GM23338 (cell line): ENCODE data around the gene SMC5.

Experiments used
- CREB1 ChIP-seq: fragments of 250-450 bp; sonication (Bioruptor Pico); IDR thresholded peaks from 2 replicates; pipeline ENCODE4 v1.5.0; 2020; ENCODE audit warnings: low read depth, mild to moderate bottlenecking, moderate library complexity
- EZH2 ChIP-seq: fragments of 200-600 bp; sonication (generic); IDR thresholded peaks from one replicate; pipeline ENCODE4 v1.8.0; 2017; ENCODE audit warnings: antibody characterized with exemption, mild to moderate bottlenecking, low read depth; ENCODE audit not compliant: unreplicated experiment
- EZH2phosphoT487 ChIP-seq: fragments of 200-600 bp; sonication (generic); IDR thresholded peaks from one replicate; pipeline ENCODE4 v1.8.1; 2018; ENCODE audit warnings: antibody characterized with exemption; ENCODE audit not compliant: unreplicated experiment
- JUNB ChIP-seq: IDR thresholded peaks from one replicate; pipeline ENCODE4 v1.6.1; 2016; ENCODE audit warnings: antibody characterized with exemption; ENCODE audit not compliant: unreplicated experiment
- NANOG ChIP-seq: IDR thresholded peaks from 2 replicates; pipeline ENCODE4 v1.6.1; 2016; ENCODE audit warnings: antibody characterized with exemption, borderline replicate concordance
- POLR2AphosphoS5 ChIP-seq: IDR thresholded peaks from 2 replicates; pipeline ENCODE4 v1.6.1; 2016; ENCODE audit warnings: antibody characterized with exemption, low read depth
- REST ChIP-seq: IDR thresholded peaks from one replicate; pipeline ENCODE4 v1.6.1; 2018; ENCODE audit warnings: antibody characterized with exemption; ENCODE audit not compliant: unreplicated experiment
- STAT1 ChIP-seq: IDR thresholded peaks from one replicate; pipeline ENCODE4 v1.6.1; 2016; ENCODE audit warnings: antibody characterized with exemption; ENCODE audit not compliant: unreplicated experiment
- ZNF114 ChIP-seq: fragments of 250-450 bp; sonication (Bioruptor Pico); IDR thresholded peaks from 2 replicates; pipeline ENCODE4 v1.5.0; 2020; ENCODE audit warnings: mild to moderate bottlenecking, moderate library complexity
- ZNF331 ChIP-seq: fragments of 250-450 bp; sonication (Bioruptor Pico); IDR thresholded peaks from 2 replicates; pipeline ENCODE4 v1.5.0; 2020; ENCODE audit warnings: low read depth, mild to moderate bottlenecking, moderate library complexity
- TF ChIP-seq, protein P1 (sequence below), 2 experiments: fragments of 200-600 bp in 1 of 2; sonication (generic) in 1 of 2; conservative IDR thresholded peaks; 2 replicates each; pipeline versions ENCODE4 v1.5.1 to v1.6.1; 2016 to 2017; ENCODE audit warnings: antibody characterized with exemption in 2 of 2, low read depth in 2 of 2, mild to moderate bottlenecking in 2 of 2, moderate library complexity in 1 of 2
- TF ChIP-seq, protein P2 (sequence below): IDR thresholded peaks from 2 replicates; pipeline ENCODE4 v1.6.1; 2016; ENCODE audit warnings: antibody characterized with exemption
- TF ChIP-seq, protein P3 (sequence below): fragments of 250-450 bp; sonication (Bioruptor Pico); IDR thresholded peaks from 2 replicates; pipeline ENCODE4 v1.5.0; 2020; ENCODE audit warnings: mild to moderate bottlenecking, moderate library complexity

- TF ChIP-seq EZH2phosphoT487 = no peak
- TF ChIP-seq, protein P1, sequence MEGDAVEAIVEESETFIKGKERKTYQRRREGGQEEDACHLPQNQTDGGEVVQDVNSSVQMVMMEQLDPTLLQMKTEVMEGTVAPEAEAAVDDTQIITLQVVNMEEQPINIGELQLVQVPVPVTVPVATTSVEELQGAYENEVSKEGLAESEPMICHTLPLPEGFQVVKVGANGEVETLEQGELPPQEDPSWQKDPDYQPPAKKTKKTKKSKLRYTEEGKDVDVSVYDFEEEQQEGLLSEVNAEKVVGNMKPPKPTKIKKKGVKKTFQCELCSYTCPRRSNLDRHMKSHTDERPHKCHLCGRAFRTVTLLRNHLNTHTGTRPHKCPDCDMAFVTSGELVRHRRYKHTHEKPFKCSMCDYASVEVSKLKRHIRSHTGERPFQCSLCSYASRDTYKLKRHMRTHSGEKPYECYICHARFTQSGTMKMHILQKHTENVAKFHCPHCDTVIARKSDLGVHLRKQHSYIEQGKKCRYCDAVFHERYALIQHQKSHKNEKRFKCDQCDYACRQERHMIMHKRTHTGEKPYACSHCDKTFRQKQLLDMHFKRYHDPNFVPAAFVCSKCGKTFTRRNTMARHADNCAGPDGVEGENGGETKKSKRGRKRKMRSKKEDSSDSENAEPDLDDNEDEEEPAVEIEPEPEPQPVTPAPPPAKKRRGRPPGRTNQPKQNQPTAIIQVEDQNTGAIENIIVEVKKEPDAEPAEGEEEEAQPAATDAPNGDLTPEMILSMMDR (conservative IDR thresholded peaks at IDR 0.05; ENCODE audit: low read depth in 2 of 2) = no peak
- no peak for TF ChIP-seq ZNF114
- TF ChIP-seq POLR2AphosphoS5 = no peak
- TF ChIP-seq EZH2 = no peak
- TF ChIP-seq JUNB = no peak
- TF ChIP-seq REST = peak; percentile 70
- TF ChIP-seq CREB1 (CRISPR knock-in tag) = no peak
- no peak for TF ChIP-seq NANOG
- TF ChIP-seq, protein P2, sequence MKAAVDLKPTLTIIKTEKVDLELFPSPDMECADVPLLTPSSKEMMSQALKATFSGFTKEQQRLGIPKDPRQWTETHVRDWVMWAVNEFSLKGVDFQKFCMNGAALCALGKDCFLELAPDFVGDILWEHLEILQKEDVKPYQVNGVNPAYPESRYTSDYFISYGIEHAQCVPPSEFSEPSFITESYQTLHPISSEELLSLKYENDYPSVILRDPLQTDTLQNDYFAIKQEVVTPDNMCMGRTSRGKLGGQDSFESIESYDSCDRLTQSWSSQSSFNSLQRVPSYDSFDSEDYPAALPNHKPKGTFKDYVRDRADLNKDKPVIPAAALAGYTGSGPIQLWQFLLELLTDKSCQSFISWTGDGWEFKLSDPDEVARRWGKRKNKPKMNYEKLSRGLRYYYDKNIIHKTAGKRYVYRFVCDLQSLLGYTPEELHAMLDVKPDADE = no peak
- TF ChIP-seq STAT1 = no peak
- TF ChIP-seq ZNF331 (CRISPR knock-in tag) = no peak
- TF ChIP-seq, protein P3, sequence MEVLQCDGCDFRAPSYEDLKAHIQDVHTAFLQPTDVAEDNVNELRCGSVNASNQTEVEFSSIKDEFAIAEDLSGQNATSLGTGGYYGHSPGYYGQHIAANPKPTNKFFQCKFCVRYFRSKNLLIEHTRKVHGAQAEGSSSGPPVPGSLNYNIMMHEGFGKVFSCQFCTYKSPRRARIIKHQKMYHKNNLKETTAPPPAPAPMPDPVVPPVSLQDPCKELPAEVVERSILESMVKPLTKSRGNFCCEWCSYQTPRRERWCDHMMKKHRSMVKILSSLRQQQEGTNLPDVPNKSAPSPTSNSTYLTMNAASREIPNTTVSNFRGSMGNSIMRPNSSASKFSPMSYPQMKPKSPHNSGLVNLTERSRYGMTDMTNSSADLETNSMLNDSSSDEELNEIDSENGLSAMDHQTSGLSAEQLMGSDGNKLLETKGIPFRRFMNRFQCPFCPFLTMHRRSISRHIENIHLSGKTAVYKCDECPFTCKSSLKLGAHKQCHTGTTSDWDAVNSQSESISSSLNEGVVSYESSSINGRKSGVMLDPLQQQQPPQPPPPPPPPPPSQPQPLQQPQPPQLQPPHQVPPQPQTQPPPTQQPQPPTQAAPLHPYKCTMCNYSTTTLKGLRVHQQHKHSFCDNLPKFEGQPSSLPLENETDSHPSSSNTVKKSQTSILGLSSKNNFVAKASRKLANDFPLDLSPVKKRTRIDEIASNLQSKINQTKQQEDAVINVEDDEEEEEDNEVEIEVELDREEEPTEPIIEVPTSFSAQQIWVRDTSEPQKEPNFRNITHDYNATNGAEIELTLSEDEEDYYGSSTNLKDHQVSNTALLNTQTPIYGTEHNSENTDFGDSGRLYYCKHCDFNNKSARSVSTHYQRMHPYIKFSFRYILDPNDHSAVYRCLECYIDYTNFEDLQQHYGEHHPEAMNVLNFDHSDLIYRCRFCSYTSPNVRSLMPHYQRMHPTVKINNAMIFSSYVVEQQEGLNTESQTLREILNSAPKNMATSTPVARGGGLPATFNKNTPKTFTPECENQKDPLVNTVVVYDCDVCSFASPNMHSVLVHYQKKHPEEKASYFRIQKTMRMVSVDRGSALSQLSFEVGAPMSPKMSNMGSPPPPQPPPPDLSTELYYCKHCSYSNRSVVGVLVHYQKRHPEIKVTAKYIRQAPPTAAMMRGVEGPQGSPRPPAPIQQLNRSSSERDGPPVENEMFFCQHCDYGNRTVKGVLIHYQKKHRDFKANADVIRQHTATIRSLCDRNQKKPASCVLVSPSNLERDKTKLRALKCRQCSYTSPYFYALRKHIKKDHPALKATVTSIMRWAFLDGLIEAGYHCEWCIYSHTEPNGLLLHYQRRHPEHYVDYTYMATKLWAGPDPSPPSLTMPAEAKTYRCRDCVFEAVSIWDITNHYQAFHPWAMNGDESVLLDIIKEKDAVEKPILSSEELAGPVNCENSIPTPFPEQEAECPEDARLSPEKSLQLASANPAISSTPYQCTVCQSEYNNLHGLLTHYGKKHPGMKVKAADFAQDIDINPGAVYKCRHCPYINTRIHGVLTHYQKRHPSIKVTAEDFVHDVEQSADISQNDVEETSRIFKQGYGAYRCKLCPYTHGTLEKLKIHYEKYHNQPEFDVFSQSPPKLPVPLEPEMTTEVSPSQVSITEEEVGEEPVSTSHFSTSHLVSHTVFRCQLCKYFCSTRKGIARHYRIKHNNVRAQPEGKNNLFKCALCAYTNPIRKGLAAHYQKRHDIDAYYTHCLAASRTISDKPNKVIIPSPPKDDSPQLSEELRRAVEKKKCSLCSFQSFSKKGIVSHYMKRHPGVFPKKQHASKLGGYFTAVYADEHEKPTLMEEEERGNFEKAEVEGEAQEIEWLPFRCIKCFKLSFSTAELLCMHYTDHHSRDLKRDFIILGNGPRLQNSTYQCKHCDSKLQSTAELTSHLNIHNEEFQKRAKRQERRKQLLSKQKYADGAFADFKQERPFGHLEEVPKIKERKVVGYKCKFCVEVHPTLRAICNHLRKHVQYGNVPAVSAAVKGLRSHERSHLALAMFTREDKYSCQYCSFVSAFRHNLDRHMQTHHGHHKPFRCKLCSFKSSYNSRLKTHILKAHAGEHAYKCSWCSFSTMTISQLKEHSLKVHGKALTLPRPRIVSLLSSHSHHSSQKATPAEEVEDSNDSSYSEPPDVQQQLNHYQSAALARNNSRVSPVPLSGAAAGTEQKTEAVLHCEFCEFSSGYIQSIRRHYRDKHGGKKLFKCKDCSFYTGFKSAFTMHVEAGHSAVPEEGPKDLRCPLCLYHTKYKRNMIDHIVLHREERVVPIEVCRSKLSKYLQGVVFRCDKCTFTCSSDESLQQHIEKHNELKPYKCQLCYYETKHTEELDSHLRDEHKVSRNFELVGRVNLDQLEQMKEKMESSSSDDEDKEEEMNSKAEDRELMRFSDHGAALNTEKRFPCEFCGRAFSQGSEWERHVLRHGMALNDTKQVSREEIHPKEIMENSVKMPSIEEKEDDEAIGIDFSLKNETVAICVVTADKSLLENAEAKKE (CRISPR knock-in tag) = no peak
These were observed 131.0 kb downstream of the SMC5 start for GRCh38 chr9:70389621-70390266.
